NCI-H774 (cell line): ENCODE data around the gene WRNIP1.

Experiments
- DNase-seq: peaks from one replicate; lab custom pipeline; 2025; lab: John Stamatoyannopoulos, UW

The WRNIP1 gene

GRCh38 chr6:2765166-2765895 lies at the start of gene WRNIP1:
WRNIP1 (plus strand) TSS chr6:2765393; CDS start chr6:2765623, 230 bp downstream.
- DNase-seq = peak; percentile 97

DNA sequence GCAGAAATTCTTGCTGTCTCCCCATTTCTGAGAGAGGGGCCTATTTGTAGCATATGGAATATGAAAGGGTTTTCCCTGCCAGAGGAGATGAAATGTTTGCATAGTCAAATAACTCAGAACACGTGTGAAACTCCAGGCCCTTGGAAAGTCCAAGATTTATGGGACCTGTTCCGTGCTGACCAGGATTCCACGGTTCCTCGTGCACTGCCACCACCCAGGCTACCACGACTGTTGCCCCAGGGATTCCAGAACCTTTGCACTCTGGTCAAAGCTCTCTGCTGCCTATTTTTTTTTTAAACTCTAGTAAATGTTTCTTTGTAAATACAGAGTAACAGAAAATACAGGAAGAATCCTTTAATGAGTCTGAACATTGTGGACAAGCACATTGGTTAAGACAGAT lies 49.5 kb upstream of the WRNIP1 start:
- no peak for DNase-seq

- DNase-seq = no peak
These were observed 48.1 kb upstream of the WRNIP1 start for GRCh38 chr6:2716936-2717700.

GRCh38 chr6:2718334-2719092 lies 46.7 kb upstream of the WRNIP1 start:
- DNase-seq = no peak

DNA sequence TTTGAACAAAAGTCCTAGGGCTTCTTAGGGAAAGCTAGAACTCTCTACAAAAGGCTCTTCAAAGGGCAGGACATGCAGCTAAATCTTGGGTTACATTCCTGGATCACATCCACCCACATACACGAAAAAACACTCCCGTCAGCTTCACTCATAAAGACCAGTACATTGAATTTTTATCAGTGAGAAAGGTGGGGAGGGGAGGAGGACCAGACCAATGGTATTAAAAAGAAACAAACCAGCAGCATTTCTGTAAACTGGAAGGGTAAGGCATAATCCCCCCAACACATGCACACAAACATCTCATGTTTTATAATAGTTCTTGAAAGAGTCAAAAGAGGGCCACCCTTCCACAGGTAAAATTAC lies 46.1 kb upstream of the WRNIP1 start:
- no peak for DNase-seq

DNA sequence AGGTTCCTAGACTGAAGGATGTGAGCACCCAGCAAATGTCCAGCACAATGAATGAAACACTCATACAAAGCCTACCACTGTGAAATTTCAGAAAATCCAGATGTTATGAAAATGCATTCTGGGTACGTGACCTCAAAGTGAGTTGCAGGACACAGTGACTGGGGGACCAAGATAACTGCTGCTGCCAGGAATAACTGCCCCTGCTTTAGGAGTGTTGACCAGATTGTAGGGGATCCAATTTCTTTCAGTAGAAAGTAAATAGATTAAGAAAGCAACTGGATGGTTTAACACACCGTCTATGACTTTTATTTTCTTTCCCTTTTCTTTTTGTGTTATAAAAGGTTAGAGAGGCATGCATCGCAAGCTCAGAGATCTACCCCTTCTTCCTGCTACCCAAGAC lies 44.0 kb upstream of the WRNIP1 start:
- no peak for DNase-seq

DNA sequence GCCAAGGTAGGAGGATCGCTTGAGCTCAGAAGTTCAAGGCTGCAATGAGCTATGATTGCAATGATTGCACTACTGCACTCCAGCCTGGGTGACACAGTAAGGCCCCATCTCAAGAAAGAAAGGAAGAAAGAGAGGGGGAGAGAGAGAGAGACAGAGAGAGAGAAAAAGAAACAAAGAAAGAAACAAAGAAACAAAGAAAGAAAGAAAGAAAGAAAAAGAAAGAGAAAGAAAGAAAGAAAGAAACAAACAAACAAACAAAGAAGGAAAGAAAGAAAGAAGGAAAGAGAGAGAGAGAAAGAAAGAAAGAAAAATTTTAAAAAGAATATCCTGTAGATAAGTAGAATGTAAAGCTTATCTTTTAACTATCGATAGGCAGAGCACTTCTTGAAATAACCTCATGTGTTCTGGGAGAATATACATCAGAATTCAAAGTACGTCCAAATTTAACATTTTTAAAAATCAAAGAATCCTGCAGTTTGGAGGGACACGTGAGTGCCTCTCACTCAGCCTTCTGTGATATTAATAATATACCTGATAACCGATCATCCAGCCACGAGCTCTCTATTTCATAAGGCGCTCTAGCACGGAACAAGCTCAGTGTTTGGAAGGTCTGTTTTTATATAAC lies 39.7 kb upstream of the WRNIP1 start:
- DNase-seq = no peak

GRCh38 chr6:2725999-2726567 lies 39.1 kb upstream of the WRNIP1 start:
- DNase-seq = no peak

GRCh38 chr6:2729921-2730320 lies 35.3 kb upstream of the WRNIP1 start:
- no peak for DNase-seq

DNA sequence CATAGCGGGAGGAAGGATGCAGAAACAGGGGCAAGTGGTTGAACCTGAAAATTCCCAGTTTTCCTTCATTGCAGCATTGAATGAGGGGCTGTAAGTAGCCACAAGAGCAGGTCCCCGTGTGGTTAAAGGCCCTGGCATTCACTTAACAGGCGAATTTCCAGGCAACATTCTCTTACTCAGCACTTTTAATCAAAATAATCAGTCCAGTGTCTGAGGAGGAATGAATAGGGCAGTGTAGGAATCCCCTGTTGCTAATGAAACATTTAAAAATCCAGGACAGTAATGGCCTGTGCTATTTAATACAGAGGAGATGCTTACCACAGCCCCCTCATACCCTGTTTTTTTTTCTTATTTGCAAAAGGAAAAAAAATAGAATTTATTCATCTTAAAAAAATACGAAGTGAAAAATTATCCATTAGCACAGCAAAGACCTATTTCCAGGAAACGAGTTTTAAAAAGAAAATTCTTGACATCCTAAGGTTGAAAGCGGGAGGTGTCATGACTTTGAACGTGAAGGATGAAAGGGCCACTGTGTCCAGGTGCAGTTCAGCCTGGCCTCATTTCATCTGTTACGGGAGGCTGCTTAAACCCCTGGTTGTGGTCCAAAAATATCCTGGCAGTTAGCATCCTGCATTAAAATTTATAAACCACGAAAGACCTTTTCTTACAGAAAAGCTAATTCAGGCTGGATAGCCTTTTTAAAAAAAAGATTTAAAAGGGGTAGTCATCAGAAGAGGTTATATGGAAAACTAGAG lies 34.7 kb upstream of the WRNIP1 start:
- no peak for DNase-seq

GRCh38 chr6:2731281-2731909 lies 33.8 kb upstream of the WRNIP1 start:
- no peak for DNase-seq

- no peak for DNase-seq
These were observed 32.6 kb upstream of the WRNIP1 start for GRCh38 chr6:2732503-2733089.

- no peak for DNase-seq
These were observed 31.9 kb upstream of the WRNIP1 start for GRCh38 chr6:2733324-2733723.

- DNase-seq = no peak
These were observed 31.3 kb upstream of the WRNIP1 start for GRCh38 chr6:2733736-2734480.

DNA sequence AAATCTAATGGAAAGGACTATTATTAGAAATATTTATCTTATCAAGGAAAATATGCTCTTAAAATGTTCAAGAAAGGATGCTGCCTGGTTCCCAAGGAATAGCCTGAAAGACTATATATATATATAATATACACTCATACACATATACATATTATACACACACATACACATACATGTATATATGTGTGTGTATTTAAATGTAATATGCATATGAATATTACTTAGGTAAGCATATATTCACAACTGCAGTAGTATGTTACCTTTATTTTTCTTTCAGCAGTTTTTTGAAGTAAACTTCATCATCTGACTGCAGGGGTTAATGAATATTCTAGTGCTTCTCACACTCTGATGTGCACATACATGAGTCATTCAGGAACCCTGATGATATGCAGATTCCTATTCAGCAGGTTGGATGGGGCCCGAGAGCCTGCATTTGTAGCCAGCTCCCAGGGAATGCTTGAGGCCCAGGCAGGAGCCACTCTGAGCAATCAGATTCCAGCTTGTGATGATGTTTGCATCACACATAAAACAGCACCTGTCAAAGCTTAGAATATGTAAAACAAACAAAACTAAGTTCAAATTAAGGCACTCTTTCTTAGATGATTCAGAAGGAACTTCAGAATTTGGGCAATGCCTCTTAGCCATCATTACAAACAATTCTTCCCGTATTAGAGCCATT lies 30.6 kb upstream of the WRNIP1 start:
- DNase-seq = no peak

DNA sequence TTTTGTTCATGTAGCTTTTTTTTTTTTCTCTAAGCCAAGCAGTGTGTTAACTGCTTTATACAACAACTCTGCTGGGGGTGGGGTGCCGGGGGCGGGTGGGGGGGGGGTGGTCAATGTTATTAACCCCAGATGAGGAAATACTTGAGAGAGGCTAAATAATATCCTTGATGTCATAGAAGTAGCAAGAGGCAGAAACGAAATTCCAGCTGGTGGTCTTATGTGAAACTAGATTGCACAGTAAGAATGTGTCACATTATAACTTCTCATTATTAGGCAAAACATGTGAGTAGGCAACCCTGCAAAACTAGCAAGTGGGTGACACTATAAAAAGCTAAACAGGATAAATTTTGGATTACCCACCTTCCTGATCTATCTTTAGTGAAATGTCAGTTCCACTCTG lies 27.3 kb upstream of the WRNIP1 start:
- no peak for DNase-seq

- peak; percentile 24 for DNase-seq
These were observed 26.7 kb upstream of the WRNIP1 start for GRCh38 chr6:2738373-2738979.

GRCh38 chr6:2739335-2739734 lies 25.9 kb upstream of the WRNIP1 start:
- DNase-seq = no peak

- no peak for DNase-seq
These were observed 24.6 kb upstream of the WRNIP1 start for GRCh38 chr6:2740581-2740980.
